Sigmoid colon (tissue), 3 donors: ENCODE data around the gene NKPD1.

Source experiments
- POLR2A ChIP-seq, 2 donors: fragments of 450-650 bp; IDR thresholded peaks; one replicate each; pipeline ENCODE4 v1.6.1; 2016; ENCODE audit warnings: antibody characterized with exemption in 2 of 2, mild to moderate bottlenecking in 2 of 2, moderate library complexity in 2 of 2
- TF ChIP-seq, protein P1 (sequence below), 4 experiments: fragments of 450-650 bp in 3 of 4; fragments of 200-600 bp in 1 of 4; IDR thresholded peaks; one replicate each; pipeline ENCODE4 v1.5.1; 2016 to 2019; ENCODE audit warnings: antibody characterized with exemption in 4 of 4, mild to moderate bottlenecking in 3 of 4, moderate library complexity in 2 of 4

GRCh38 chr19:45179892-45180370, 19.1 kb upstream of the NKPD1 start:
- TF ChIP-seq, protein P1, sequence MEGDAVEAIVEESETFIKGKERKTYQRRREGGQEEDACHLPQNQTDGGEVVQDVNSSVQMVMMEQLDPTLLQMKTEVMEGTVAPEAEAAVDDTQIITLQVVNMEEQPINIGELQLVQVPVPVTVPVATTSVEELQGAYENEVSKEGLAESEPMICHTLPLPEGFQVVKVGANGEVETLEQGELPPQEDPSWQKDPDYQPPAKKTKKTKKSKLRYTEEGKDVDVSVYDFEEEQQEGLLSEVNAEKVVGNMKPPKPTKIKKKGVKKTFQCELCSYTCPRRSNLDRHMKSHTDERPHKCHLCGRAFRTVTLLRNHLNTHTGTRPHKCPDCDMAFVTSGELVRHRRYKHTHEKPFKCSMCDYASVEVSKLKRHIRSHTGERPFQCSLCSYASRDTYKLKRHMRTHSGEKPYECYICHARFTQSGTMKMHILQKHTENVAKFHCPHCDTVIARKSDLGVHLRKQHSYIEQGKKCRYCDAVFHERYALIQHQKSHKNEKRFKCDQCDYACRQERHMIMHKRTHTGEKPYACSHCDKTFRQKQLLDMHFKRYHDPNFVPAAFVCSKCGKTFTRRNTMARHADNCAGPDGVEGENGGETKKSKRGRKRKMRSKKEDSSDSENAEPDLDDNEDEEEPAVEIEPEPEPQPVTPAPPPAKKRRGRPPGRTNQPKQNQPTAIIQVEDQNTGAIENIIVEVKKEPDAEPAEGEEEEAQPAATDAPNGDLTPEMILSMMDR (IDR thresholded peaks at IDR 0.05), result no peak
- no peak for TF ChIP-seq POLR2A (IDR thresholded peaks at IDR 0.05)
